ENCODE data around the gene SLC19A1. TPM values are rescaled to one million over a fixed set of nuclear protein-coding genes. Genes with fewer than 3 reads are reported as not detected.

SLC19A1 gene
- total RNA-seq, 1 donor from 2014 or later: 28.2 TPM

DNA sequence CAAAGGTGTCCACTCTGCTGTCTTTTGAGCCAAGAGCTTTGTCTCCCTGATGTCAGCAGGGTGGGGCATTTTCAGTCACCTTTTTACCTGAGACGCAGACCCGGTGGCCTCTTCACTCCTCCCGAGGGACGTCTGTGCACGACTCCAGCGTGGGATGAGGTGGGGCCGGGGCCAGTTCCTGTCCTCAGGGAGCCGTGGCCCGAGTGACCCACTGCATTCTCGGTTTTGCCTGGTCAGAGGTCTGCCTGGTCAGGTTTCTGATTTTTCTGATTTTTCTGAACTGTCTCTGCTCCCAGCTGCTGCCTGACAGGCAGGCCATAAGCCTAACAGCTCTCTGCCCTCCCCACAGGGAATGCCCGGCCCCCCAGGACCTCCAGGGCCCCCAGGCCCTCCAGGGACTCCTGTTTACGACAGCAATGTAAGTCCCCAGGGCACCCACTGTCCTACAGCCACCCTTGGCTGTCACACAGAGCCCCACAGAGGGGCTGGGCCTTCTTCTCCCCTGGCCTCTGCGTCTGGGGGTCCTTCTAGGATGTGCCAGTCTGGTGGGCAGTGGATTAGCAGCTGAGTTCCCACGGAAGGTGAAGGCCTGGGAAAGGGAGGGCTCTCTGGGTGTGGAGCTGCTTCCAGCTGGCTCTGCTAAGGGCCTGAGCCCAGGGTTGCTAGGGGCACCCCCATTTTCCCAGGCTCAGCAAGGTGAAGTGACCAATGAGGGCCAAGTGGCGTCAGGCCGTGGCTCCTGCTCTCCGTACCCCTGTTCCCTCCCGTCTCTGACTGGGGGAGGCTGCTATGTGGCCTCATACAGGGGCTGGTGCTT is 45.9 kb downstream of the SLC19A1 start:
- DNase-seq (ENCODE audit: extremely low spot score, unreplicated experiment): no peak
- H3K27me3 Mint-ChIP-seq: no peaks in the 10 kb centered on the region
- no peaks in the 10 kb centered on the region for H3K9me3 Mint-ChIP-seq
- H3K36me3 Mint-ChIP-seq: peaks cover 11% of the 10 kb centered on the region
- H3K27ac Mint-ChIP-seq: no peak overlapping the region
- TF ChIP-seq, protein P1, sequence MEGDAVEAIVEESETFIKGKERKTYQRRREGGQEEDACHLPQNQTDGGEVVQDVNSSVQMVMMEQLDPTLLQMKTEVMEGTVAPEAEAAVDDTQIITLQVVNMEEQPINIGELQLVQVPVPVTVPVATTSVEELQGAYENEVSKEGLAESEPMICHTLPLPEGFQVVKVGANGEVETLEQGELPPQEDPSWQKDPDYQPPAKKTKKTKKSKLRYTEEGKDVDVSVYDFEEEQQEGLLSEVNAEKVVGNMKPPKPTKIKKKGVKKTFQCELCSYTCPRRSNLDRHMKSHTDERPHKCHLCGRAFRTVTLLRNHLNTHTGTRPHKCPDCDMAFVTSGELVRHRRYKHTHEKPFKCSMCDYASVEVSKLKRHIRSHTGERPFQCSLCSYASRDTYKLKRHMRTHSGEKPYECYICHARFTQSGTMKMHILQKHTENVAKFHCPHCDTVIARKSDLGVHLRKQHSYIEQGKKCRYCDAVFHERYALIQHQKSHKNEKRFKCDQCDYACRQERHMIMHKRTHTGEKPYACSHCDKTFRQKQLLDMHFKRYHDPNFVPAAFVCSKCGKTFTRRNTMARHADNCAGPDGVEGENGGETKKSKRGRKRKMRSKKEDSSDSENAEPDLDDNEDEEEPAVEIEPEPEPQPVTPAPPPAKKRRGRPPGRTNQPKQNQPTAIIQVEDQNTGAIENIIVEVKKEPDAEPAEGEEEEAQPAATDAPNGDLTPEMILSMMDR (conservative IDR thresholded peaks at IDR 0.05): no peak
- no peaks in the 10 kb centered on the region for H3K4me1 Mint-ChIP-seq (ENCODE audit: unreplicated experiment)
- no peak overlapping the region for H3K4me3 Mint-ChIP-seq

DNA sequence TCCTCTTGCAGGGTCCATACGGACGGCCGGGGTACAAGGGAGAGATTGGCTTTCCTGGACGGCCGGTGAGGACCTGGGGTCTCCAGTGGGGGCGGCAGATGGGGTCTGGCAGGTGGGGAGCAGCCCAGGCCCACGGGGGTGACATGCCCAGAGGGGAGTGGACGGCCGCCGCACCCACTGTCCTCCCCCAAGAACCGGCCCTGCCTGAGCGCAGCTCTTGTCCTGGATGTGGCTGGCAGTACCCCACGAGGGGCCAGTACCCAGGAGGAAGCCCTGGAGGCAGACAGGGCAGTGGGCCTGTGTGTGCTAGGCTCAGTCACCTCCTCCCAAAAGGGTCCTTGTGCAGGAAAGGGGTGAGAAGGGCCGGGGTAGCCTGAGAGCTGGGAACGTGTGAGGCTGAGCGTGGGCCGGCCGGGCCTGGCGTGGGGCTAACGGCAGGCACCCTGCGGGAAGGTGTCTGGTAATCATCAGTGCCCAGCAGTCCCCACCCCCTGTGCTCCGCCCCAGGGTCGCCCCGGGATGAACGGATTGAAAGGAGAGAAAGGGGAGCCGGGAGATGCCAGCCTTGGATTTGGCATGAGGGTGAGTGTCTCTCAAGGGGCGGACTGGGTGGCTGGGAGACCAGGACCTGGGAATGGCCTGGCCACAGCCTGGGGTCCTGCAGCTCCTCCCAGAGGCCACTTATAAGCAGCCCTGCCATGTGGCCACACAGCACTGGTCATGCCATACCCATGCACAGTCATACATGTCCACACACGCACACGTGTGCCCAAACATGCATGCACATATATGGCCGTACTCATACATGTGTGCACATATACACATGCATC is 47.2 kb downstream of the SLC19A1 start:
- Mint-ChIP-seq H3K36me3 (peaks cover 11% of the 10 kb centered on the region), H3K4me3 (no peak overlapping the region), H3K4me1 (ENCODE audit: unreplicated experiment) (no peaks in the 10 kb centered on the region), H3K27ac (no peak overlapping the region), H3K9me3 (no peaks in the 10 kb centered on the region), H3K27me3 (no peaks in the 10 kb centered on the region)
- TF ChIP-seq, protein P1 (conservative IDR thresholded peaks at IDR 0.05): no peak
- DNase-seq (ENCODE audit: extremely low spot score, unreplicated experiment): no peak

DNA sequence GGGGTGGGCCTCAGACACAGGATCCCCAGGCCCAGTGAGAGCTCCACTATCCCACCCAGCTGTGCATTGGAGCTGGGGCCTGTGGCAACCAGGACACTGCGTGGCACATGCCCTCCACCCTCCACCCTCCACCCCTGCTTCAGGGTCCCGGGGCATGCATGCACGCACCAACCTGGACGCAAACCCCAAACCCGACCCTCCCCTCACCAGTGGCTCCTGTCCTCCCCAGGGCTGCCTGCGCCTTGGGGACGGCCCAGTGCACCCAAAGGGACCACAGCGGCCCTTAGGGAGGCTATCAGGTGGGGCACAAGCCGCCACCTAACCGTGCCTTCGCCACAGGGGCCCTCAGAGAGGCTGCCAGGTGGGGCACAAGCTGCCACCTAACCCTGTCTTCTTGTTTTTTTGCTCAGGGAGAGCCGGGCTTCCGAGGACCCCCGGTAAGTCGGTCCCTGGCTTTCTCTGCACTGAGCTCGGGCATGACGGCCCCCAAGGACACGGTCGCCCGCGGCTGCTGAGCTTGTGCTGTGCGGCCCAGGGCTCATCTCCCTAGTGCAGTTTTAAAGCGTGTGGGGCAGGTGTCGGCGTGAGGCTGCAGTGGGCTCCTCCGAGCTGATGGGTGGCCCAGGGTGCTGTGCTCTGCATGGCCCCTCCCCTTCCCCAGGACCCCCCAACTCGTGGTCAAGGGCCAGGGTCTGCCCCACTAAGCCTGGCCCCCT is 47.9 kb downstream of the SLC19A1 start:
- Mint-ChIP-seq H3K36me3 (peaks cover 5% of the 10 kb centered on the region), H3K27ac (no peak overlapping the region), H3K27me3 (no peaks in the 10 kb centered on the region), H3K4me1 (ENCODE audit: unreplicated experiment) (no peaks in the 10 kb centered on the region), H3K4me3 (no peak overlapping the region), H3K9me3 (no peaks in the 10 kb centered on the region)
- DNase-seq (ENCODE audit: extremely low spot score, unreplicated experiment): no peak
- TF ChIP-seq, protein P1 (conservative IDR thresholded peaks at IDR 0.05): no peak

DNA sequence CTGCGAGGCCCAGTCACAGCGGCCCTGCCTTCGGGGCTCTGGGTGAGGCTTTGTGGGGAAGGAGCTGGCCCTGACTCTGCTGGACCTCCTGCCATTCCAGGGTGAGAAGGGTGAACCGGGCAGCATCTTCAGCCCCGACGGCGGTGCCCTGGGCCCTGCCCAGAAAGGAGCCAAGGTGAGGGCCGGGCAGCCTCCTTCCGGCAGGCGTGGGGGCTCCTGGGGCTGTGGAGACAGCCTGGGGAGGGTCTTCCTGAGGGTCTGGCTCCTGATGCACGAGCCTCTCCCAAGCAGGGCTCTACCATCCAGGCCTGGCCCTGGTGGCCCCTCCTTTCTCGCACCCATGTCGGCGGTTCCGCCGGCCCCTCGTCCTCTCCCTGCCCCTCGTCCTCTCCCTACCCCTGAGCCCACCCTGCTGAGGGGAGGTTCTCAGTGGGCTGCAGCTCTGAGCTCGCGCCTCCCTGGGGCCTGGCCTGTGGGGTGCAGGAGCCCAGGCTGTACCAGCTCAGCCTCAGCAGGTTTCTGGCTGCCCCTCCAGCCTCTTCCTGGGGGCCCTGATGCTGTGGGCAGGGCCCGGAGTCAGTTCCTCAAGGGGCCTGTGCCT is 48.7 kb downstream of the SLC19A1 start:
- no peaks in the 10 kb centered on the region for H3K36me3 Mint-ChIP-seq
- no peaks in the 10 kb centered on the region for H3K27me3 Mint-ChIP-seq
- TF ChIP-seq, protein P1 (conservative IDR thresholded peaks at IDR 0.05): no peak
- no peak overlapping the region for H3K27ac Mint-ChIP-seq
- H3K9me3 Mint-ChIP-seq: no peaks in the 10 kb centered on the region
- H3K4me1 Mint-ChIP-seq (ENCODE audit: unreplicated experiment): no peaks in the 10 kb centered on the region
- no peak overlapping the region for H3K4me3 Mint-ChIP-seq
- DNase-seq (ENCODE audit: extremely low spot score, unreplicated experiment): no peak

DNA sequence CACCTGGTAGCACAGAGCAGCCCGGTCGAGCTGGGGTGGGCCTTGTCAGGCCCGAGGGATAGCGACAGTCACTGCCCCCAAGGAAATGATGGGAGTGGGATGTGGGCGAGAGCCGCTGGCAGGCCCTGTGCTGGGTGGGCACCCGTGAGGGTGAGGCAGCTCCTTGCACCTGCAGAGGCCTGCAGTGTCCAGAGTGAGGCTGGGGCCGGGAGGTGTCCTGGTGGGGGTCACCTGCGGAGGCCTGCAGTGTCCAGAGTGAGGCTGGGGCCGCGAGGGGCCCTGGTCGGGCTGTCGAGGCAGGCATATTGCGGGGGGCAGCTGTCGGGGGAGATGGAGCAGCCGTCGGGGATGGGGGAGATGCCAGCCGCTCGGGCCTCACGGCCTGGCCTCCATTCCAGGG is 49.5 kb downstream of the SLC19A1 start:
- peaks cover 6% of the 10 kb centered on the region for H3K4me1 Mint-ChIP-seq (ENCODE audit: unreplicated experiment)
- TF ChIP-seq, protein P1 (conservative IDR thresholded peaks at IDR 0.05): no peak
- H3K4me3 Mint-ChIP-seq: no peak overlapping the region
- no peak overlapping the region for H3K27ac Mint-ChIP-seq
- DNase-seq (ENCODE audit: extremely low spot score, unreplicated experiment): no peak
- no peaks in the 10 kb centered on the region for H3K36me3 Mint-ChIP-seq
- H3K27me3 Mint-ChIP-seq: no peaks in the 10 kb centered on the region
- no peaks in the 10 kb centered on the region for H3K9me3 Mint-ChIP-seq
